C4-2B (cell line): ENCODE measurements around the gene CEP350.

ENCODE experiments used
- ZFX ChIP-seq: fragments of 450-650 bp; IDR thresholded peaks from 2 replicates; pipeline ENCODE4 v1.6.1; 2017
- TF ChIP-seq, protein P1 (sequence below): fragments of 450-650 bp; conservative IDR thresholded peaks from 2 replicates; pipeline ENCODE4 v1.5.1; 2017; ENCODE audit warnings: mild to moderate bottlenecking

DNA sequence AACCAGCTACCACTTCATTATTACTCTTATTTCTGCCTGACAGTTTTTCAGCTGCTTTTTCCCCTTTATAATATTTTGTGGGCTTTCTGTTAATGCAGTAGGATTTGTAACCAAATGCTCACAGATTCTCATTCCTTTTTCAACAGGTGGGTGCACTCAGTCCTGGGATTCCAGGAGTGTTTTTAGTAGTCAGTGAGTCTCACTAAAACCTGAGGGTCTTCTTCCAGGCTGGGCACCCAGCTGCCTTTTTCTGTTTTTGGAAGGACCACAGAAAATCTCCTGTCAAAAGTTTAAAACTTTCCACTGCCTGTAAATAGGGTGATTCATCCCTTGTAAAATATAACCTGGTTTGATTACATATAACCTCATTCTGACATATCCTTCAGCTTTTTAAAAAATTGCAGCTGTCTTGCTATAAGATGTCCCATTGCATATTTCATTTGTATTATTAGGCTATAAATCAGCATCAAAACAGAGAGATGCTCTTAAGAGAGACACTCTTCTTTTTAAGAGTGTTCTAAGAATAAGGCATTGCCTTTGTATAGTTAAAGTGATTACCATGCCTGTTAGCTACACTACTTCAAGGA is 16.8 kb upstream of the CEP350 start:
- TF ChIP-seq, protein P1, sequence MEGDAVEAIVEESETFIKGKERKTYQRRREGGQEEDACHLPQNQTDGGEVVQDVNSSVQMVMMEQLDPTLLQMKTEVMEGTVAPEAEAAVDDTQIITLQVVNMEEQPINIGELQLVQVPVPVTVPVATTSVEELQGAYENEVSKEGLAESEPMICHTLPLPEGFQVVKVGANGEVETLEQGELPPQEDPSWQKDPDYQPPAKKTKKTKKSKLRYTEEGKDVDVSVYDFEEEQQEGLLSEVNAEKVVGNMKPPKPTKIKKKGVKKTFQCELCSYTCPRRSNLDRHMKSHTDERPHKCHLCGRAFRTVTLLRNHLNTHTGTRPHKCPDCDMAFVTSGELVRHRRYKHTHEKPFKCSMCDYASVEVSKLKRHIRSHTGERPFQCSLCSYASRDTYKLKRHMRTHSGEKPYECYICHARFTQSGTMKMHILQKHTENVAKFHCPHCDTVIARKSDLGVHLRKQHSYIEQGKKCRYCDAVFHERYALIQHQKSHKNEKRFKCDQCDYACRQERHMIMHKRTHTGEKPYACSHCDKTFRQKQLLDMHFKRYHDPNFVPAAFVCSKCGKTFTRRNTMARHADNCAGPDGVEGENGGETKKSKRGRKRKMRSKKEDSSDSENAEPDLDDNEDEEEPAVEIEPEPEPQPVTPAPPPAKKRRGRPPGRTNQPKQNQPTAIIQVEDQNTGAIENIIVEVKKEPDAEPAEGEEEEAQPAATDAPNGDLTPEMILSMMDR = no peak
- TF ChIP-seq ZFX = no peak
